ENCODE data around the gene SCFD1. TPM values are rescaled to one million over a fixed set of nuclear protein-coding genes. Genes with fewer than 3 reads are reported as not detected.

SCFD1 gene
- total and polyA plus RNA-seq, 3 experiments from 2014 or later: 62.7 to 66.9 (median 63.8) TPM

DNA sequence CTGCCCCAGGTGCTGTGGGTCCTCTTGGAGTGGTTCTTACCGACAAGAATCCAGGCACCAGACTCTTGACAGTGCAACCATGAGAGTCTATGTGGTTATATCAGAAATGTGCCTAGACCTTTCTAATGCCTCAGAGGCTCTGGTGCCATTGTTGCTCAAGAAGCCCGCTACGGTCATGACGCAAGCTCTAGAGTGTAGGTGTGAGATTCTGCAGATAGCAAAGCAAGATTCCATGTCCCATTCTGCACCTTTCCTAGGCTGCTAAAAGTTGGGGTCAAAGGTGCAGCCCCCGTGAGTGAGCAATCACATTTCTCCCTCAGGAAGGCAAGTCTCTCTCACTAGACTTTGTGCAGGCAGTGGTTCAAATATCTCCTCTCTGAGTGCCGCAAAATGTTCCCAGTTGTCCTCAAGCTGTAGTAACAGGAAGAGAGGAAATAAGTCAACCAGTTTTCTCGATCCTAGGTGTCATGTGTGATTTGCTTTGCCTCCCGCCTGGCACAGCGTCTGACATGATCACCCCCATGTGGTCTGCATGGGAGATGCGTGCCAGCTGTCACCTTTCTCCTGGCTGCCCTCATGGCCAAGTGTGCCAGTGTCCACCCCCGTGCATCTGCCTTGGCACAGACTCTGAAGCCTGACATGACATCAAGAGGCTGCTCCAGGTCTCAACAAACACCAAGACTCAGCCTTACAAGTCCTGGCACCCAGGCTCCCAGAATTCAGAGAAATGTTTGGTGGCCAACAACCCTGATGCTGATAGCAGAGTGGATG, 129.7 kb downstream of the SCFD1 start:
- H3K9me3 Mint-ChIP-seq: no peaks in the 10 kb centered on the region
- Histone ChIP-seq H3K27ac (ENCODE audit: low read depth, low read length) (no peak overlapping the region), H3K9me3 (ENCODE audit: low read length) (no peaks in the 10 kb centered on the region), H3K27me3 (ENCODE audit: insufficient read depth, low read length, poor library complexity, severe bottlenecking) (no peaks in the 10 kb centered on the region), H3K4me3 (ENCODE audit: low read length) (no peak overlapping the region), H3K36me3 (ENCODE audit: insufficient read depth, low read length) (no peaks in the 10 kb centered on the region), H3K4me1 (ENCODE audit: insufficient read depth, low read length) (no peaks in the 10 kb centered on the region)
- DNase-seq: peak in 1 of 5 donors; percentile 8
- no peak overlapping the region for H3K27ac Mint-ChIP-seq
- ChIA-PET CTCF (interaction anchor here (1.8 kb wide), 1 partner anchor 95 kb away, joined by 5 read pairs; no protein-coding TSS in a partner anchor), POLR2A (no interaction called here)
- peaks cover 7 to 12% of the 10 kb centered on the region in 2 donors for H3K27me3 Mint-ChIP-seq
- no peaks in the 10 kb centered on the region for H3K36me3 Mint-ChIP-seq
- no peak overlapping the region for H3K4me3 Mint-ChIP-seq
- H3K4me1 Mint-ChIP-seq: no peaks in the 10 kb centered on the region

- H3K4me3 Mint-ChIP-seq: no peak overlapping the region
- H3K4me1 ChIP-seq (ENCODE audit: insufficient read depth, low read length): no peaks in the 10 kb centered on the region
- no peak overlapping the region for H3K27ac ChIP-seq (ENCODE audit: low read depth, low read length)
- no peak for DNase-seq
- H3K9me3 Mint-ChIP-seq: no peaks in the 10 kb centered on the region
- H3K4me1 Mint-ChIP-seq: no peaks in the 10 kb centered on the region
- H3K9me3 ChIP-seq (ENCODE audit: low read length): no peaks in the 10 kb centered on the region
- no peak overlapping the region for H3K27ac Mint-ChIP-seq
- H3K36me3 ChIP-seq (ENCODE audit: insufficient read depth, low read length): no peaks in the 10 kb centered on the region
- H3K27me3 ChIP-seq (ENCODE audit: insufficient read depth, low read length, poor library complexity, severe bottlenecking): no peaks in the 10 kb centered on the region
- no peaks in the 10 kb centered on the region for H3K36me3 Mint-ChIP-seq
- ChIA-PET CTCF (interaction anchor here (1.8 kb wide), 1 partner anchor 97 kb away, joined by 5 read pairs; no protein-coding TSS in a partner anchor), POLR2A (no interaction called here)
- H3K4me3 ChIP-seq (ENCODE audit: low read length): no peak overlapping the region
- H3K27me3 Mint-ChIP-seq: peaks cover 7 to 18% of the 10 kb centered on the region in 2 donors
These were observed 131.3 kb downstream of the SCFD1 start for GRCh38 chr14:30753452-30753851.

DNA sequence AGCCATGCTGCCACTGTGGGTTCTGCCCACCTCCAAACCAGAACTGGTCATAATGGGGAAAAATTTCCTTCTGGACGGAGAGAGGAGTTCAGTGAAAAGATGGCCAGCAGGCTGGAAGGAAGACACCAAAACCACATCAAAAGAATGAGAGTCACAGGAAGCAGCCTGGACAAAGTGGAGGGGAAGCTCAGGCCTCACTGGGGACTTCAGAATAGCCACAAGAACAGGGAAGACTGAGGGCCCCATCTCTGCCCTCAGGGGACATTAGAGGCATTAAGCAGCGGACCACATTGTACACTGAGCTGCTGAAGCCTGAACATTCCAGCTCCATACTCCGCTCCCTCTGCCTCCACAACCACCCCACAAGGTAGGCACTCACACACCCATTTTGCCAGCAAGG, 132.7 kb downstream of the SCFD1 start:
- peak overlapping the region in 1 of 8 donors; percentile 74 for H3K27ac Mint-ChIP-seq
- Histone ChIP-seq H3K4me3 (ENCODE audit: low read length) (no peak overlapping the region), H3K27me3 (ENCODE audit: insufficient read depth, low read length, poor library complexity, severe bottlenecking) (no peaks in the 10 kb centered on the region), H3K9me3 (ENCODE audit: low read length) (no peaks in the 10 kb centered on the region), H3K27ac (ENCODE audit: low read depth, low read length) (no peak overlapping the region), H3K36me3 (ENCODE audit: insufficient read depth, low read length) (no peaks in the 10 kb centered on the region), H3K4me1 (ENCODE audit: insufficient read depth, low read length) (no peaks in the 10 kb centered on the region)
- CTCF ChIA-PET: no interaction called here
- no peak for DNase-seq
- no peaks in the 10 kb centered on the region for H3K4me1 Mint-ChIP-seq
- peaks cover 0 to 3% (median 0%) of the 10 kb centered on the region in 5 donors for H3K9me3 Mint-ChIP-seq
- no peaks in the 10 kb centered on the region for H3K36me3 Mint-ChIP-seq
- POLR2A ChIA-PET: no interaction called here
- peaks cover 11 to 27% of the 10 kb centered on the region in 2 donors for H3K27me3 Mint-ChIP-seq
- no peak overlapping the region for H3K4me3 Mint-ChIP-seq

DNA sequence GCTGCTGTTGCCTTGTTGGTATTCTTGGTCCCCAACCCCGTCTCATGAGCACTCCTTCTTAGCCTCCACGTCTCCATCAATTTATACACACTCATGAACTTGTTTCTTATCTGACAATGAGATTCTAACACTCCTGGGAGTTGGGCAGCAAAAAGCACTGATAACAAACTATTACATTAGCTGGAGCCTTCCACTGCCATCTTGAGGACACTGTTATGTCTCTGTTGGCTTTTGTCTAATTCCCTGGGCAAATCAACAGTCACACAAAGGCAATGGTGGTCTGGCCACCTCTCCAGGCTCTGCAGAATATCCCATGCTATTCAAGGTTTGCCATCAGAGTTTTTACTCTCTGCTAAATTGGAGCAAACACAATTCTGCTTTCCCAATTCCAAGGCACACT, 134.5 kb downstream of the SCFD1 start:
- CTCF ChIA-PET: no interaction called here
- Histone ChIP-seq H3K4me3 (ENCODE audit: low read length) (no peak overlapping the region), H3K4me1 (ENCODE audit: insufficient read depth, low read length) (no peaks in the 10 kb centered on the region), H3K36me3 (ENCODE audit: insufficient read depth, low read length) (no peaks in the 10 kb centered on the region), H3K9me3 (ENCODE audit: low read length) (no peaks in the 10 kb centered on the region), H3K27me3 (ENCODE audit: insufficient read depth, low read length, poor library complexity, severe bottlenecking) (no peaks in the 10 kb centered on the region), H3K27ac (ENCODE audit: low read depth, low read length) (no peak overlapping the region)
- H3K4me3 Mint-ChIP-seq: no peak overlapping the region
- H3K36me3 Mint-ChIP-seq: no peaks in the 10 kb centered on the region
- POLR2A ChIA-PET: no interaction called here
- no peak for DNase-seq
- peaks cover 13 to 36% of the 10 kb centered on the region in 2 donors for H3K27me3 Mint-ChIP-seq
- peak overlapping the region in 1 of 8 donors; percentile 15 for H3K27ac Mint-ChIP-seq
- H3K4me1 Mint-ChIP-seq: no peaks in the 10 kb centered on the region
- peaks cover 0 to 3% (median under 1%) of the 10 kb centered on the region in 5 donors for H3K9me3 Mint-ChIP-seq

- H3K4me3 Mint-ChIP-seq: no peak overlapping the region
- H3K36me3 Mint-ChIP-seq: no peaks in the 10 kb centered on the region
- DNase-seq: no peak
- Histone ChIP-seq H3K36me3 (ENCODE audit: insufficient read depth, low read length) (no peaks in the 10 kb centered on the region), H3K27ac (ENCODE audit: low read depth, low read length) (no peak overlapping the region), H3K4me3 (ENCODE audit: low read length) (no peak overlapping the region), H3K27me3 (ENCODE audit: insufficient read depth, low read length, poor library complexity, severe bottlenecking) (no peaks in the 10 kb centered on the region), H3K4me1 (ENCODE audit: insufficient read depth, low read length) (no peaks in the 10 kb centered on the region), H3K9me3 (ENCODE audit: low read length) (no peaks in the 10 kb centered on the region)
- peak overlapping the region in 1 of 8 donors; percentile 18 for H3K27ac Mint-ChIP-seq
- H3K9me3 Mint-ChIP-seq: peaks cover under 1 to 6% (median 3%) of the 10 kb centered on the region in 5 donors
- H3K27me3 Mint-ChIP-seq: peaks cover 13 to 36% of the 10 kb centered on the region in 2 donors
- ChIA-PET CTCF (no interaction called here), POLR2A (no interaction called here)
- H3K4me1 Mint-ChIP-seq: no peaks in the 10 kb centered on the region
These were observed 135.0 kb downstream of the SCFD1 start for GRCh38 chr14:30757082-30757481.

- H3K36me3 Mint-ChIP-seq: no peaks in the 10 kb centered on the region
- Histone ChIP-seq H3K36me3 (ENCODE audit: insufficient read depth, low read length) (no peaks in the 10 kb centered on the region), H3K4me1 (ENCODE audit: insufficient read depth, low read length) (no peaks in the 10 kb centered on the region), H3K27ac (ENCODE audit: low read depth, low read length) (no peak overlapping the region), H3K9me3 (ENCODE audit: low read length) (no peaks in the 10 kb centered on the region), H3K27me3 (ENCODE audit: insufficient read depth, low read length, poor library complexity, severe bottlenecking) (no peaks in the 10 kb centered on the region), H3K4me3 (ENCODE audit: low read length) (no peak overlapping the region)
- no peaks in the 10 kb centered on the region for H3K4me1 Mint-ChIP-seq
- H3K27ac Mint-ChIP-seq: no peak overlapping the region
- peaks cover 10 to 42% of the 10 kb centered on the region in 2 donors for H3K27me3 Mint-ChIP-seq
- H3K4me3 Mint-ChIP-seq: no peak overlapping the region
- no peak for DNase-seq
- CTCF ChIA-PET: no interaction called here
- POLR2A ChIA-PET: no interaction called here
- peaks cover 16 to 25% (median 25%) of the 10 kb centered on the region in 5 donors for H3K9me3 Mint-ChIP-seq
These were observed 137.3 kb downstream of the SCFD1 start for GRCh38 chr14:30759172-30760125.

DNA sequence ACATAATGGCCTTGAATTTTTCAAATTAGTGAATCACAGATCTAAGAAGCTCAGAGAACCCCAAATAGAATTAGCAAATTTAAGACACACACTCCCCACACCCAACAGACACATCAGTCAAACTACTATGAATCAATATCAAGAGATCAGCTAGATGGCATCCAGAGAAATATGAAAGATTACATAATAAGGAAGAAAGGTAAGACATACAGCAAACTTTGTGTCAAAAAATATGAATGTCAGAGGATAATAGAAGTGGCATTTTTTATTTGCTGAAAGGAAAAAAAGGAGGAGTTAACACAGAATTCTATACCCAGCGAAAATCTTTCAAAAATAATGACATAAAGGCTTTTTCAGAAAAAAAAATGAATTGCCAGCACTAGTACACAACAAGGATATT, 141.8 kb downstream of the SCFD1 start:
- H3K9me3 ChIP-seq (ENCODE audit: low read length): no peaks in the 10 kb centered on the region
- H3K27me3 ChIP-seq (ENCODE audit: insufficient read depth, low read length, poor library complexity, severe bottlenecking): no peaks in the 10 kb centered on the region
- H3K36me3 Mint-ChIP-seq: no peaks in the 10 kb centered on the region
- H3K4me1 ChIP-seq (ENCODE audit: insufficient read depth, low read length): no peaks in the 10 kb centered on the region
- H3K27ac ChIP-seq (ENCODE audit: low read depth, low read length): no peak overlapping the region
- ChIA-PET CTCF (no interaction called here), POLR2A (no interaction called here)
- H3K4me3 ChIP-seq (ENCODE audit: low read length): no peak overlapping the region
- H3K4me1 Mint-ChIP-seq: no peaks in the 10 kb centered on the region
- DNase-seq: no peak
- peaks cover 18 to 32% (median 25%) of the 10 kb centered on the region in 5 donors for H3K9me3 Mint-ChIP-seq
- no peak overlapping the region for H3K4me3 Mint-ChIP-seq
- no peaks in the 10 kb centered on the region for H3K36me3 ChIP-seq (ENCODE audit: insufficient read depth, low read length)
- H3K27me3 Mint-ChIP-seq: peaks cover 14 to 46% of the 10 kb centered on the region in 2 donors
- H3K27ac Mint-ChIP-seq: no peak overlapping the region

GRCh38 chr14:30767624-30768023, 145.5 kb downstream of the SCFD1 start:
- CTCF ChIA-PET: no interaction called here
- H3K27ac ChIP-seq (ENCODE audit: low read depth, low read length): no peak overlapping the region
- Mint-ChIP-seq H3K27ac (no peak overlapping the region), H3K27me3 (peaks cover 11 to 53% of the 10 kb centered on the region in 2 donors), H3K36me3 (no peaks in the 10 kb centered on the region), H3K4me1 (no peaks in the 10 kb centered on the region), H3K4me3 (no peak overlapping the region), H3K9me3 (peaks cover 13 to 27% (median 17%) of the 10 kb centered on the region in 5 donors)
- no peak for DNase-seq
- POLR2A ChIA-PET: no interaction called here
- no peaks in the 10 kb centered on the region for H3K4me1 ChIP-seq (ENCODE audit: insufficient read depth, low read length)
- no peaks in the 10 kb centered on the region for H3K9me3 ChIP-seq (ENCODE audit: low read length)
- H3K27me3 ChIP-seq (ENCODE audit: insufficient read depth, low read length, poor library complexity, severe bottlenecking): peaks cover 4% of the 10 kb centered on the region
- H3K4me3 ChIP-seq (ENCODE audit: low read length): no peak overlapping the region
- no peaks in the 10 kb centered on the region for H3K36me3 ChIP-seq (ENCODE audit: insufficient read depth, low read length)
